Calu3 (cell line): ENCODE measurements around the gene MAGED1. TPM values are rescaled to one million over a fixed set of nuclear protein-coding genes. Genes with fewer than 3 reads are reported as not detected.

Experiments used
- BruUV-seq: library from RNA; stranded (reverse); fragments of 400-500 nt; replicated peaks from 2 replicates; lab custom pipeline; 2021; lab: Mats Ljungman, UMichigan
- CTCF ChIA-PET: fragments of 300-600 bp; sonication (Branson Sonifier 250); formaldehyde crosslinking; loops from one replicate; lab custom pipeline; 2022; ENCODE audit warnings: antibody characterized with exemption; lab: Charles Lee
- DNase-seq: peaks from one replicate; pipeline ENCODE4 v3.0.0; 2022
- H3K27ac Mint-ChIP-seq: one replicate; pipeline ENCODE4 v1.8.0; 2022; ENCODE audit warnings: mixed read lengths; ENCODE audit not compliant: unreplicated experiment
- H3K27me3 Mint-ChIP-seq: one replicate; pipeline ENCODE4 v1.8.0; 2022; ENCODE audit warnings: mixed read lengths; ENCODE audit not compliant: unreplicated experiment
- H3K36me3 Mint-ChIP-seq: one replicate; pipeline ENCODE4 v1.8.0; 2022; ENCODE audit warnings: mild to moderate bottlenecking, moderate library complexity, mixed read lengths; ENCODE audit not compliant: insufficient read depth, unreplicated experiment
- H3K4me1 Mint-ChIP-seq: one replicate; pipeline ENCODE4 v1.8.0; 2022; ENCODE audit warnings: mild to moderate bottlenecking, low read depth, mixed read lengths; ENCODE audit not compliant: unreplicated experiment
- H3K4me3 Mint-ChIP-seq: one replicate; pipeline ENCODE4 v1.8.0; 2022; ENCODE audit warnings: mild to moderate bottlenecking, low read depth, moderate library complexity, mixed read lengths; ENCODE audit not compliant: unreplicated experiment
- H3K9me3 Mint-ChIP-seq: one replicate; pipeline ENCODE4 v1.8.0; 2022; ENCODE audit warnings: low read depth, mixed read lengths; ENCODE audit not compliant: unreplicated experiment
- intact Hi-C: fragments of 100-400 bp; cut with micrococcal nuclease; formaldehyde crosslinking; loops from one replicate; pipeline ENCODE4 v1.10.0; 2022; ENCODE audit not compliant: unreplicated experiment
- total RNA-seq: library from RNA; stranded (reverse); gene quantifications from 2 replicates; pipeline ENCODE4 v1.2.3, GENCODE V29; 2022
- TF ChIP-seq, protein P1 (sequence below): fragments of 200-600 bp; IDR thresholded peaks from one replicate; pipeline ENCODE4 v1.8.0; 2022; ENCODE audit warnings: antibody characterized with exemption; ENCODE audit not compliant: unreplicated experiment

MAGED1 gene
- total RNA-seq, 1 experiment from 2014 or later = 107 TPM

DNA sequence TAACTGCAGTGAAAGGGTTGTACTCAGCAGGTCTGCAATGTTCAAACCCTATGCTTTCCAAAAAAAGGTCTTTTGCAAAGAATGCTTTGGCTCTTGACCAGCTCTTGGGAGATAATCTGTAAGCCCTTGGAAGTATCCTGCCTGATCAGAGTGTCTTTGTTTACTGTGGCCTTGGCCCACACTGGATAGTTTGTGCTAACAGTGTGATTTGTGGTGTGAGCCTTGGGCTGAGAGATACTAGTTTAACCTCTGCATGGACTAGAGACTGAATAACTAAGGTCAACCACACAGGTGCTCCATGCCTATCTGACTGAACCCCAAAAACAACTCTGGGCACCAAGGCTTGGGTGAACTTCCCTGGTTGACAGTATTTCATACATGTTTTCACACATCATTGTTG, 3.6 kb upstream of the MAGED1 start:
- no TSS peak for BruUV-seq
- intact Hi-C loops = no loop called here
- TF ChIP-seq, protein P1, sequence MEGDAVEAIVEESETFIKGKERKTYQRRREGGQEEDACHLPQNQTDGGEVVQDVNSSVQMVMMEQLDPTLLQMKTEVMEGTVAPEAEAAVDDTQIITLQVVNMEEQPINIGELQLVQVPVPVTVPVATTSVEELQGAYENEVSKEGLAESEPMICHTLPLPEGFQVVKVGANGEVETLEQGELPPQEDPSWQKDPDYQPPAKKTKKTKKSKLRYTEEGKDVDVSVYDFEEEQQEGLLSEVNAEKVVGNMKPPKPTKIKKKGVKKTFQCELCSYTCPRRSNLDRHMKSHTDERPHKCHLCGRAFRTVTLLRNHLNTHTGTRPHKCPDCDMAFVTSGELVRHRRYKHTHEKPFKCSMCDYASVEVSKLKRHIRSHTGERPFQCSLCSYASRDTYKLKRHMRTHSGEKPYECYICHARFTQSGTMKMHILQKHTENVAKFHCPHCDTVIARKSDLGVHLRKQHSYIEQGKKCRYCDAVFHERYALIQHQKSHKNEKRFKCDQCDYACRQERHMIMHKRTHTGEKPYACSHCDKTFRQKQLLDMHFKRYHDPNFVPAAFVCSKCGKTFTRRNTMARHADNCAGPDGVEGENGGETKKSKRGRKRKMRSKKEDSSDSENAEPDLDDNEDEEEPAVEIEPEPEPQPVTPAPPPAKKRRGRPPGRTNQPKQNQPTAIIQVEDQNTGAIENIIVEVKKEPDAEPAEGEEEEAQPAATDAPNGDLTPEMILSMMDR = no peak
- Mint-ChIP-seq H3K27me3 (no peaks in the 10 kb centered on the region), H3K4me3 (no peak overlapping the region), H3K9me3 (no peaks in the 10 kb centered on the region), H3K27ac (no peak overlapping the region), H3K36me3 (peaks cover 33% of the 10 kb centered on the region), H3K4me1 (no peaks in the 10 kb centered on the region)
- no peak for DNase-seq
- CTCF ChIA-PET = no interaction called here

DNA sequence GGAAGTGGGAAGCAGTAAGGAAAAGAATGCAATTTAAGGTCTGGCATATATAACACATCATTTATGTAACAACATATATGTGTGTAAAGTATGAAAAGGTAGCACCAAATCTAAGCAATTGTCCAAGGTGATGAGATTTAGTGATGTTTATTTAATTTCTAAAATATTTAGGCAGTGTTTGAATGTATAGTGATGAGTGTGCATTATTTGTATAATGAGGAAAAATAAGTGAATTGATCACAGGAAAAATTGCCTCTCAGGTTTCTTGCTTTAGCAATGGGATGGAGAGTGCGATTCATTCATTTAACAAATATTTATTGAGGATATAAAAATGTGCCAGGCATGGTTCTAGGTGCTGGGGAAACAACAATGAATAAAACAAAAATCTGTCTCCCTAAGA, 2.2 kb upstream of the MAGED1 start:
- H3K36me3 Mint-ChIP-seq = peaks cover 30% of the 10 kb centered on the region
- peak overlapping the region; percentile 56 for H3K27ac Mint-ChIP-seq
- no peak overlapping the region for H3K4me3 Mint-ChIP-seq
- no peaks in the 10 kb centered on the region for H3K27me3 Mint-ChIP-seq
- H3K9me3 Mint-ChIP-seq = no peaks in the 10 kb centered on the region
- H3K4me1 Mint-ChIP-seq = no peaks in the 10 kb centered on the region
- CTCF ChIA-PET = no interaction called here
- intact Hi-C loops = no loop called here
- BruUV-seq = no TSS peak
- no peak for DNase-seq
- TF ChIP-seq, protein P1 = no peak

DNA sequence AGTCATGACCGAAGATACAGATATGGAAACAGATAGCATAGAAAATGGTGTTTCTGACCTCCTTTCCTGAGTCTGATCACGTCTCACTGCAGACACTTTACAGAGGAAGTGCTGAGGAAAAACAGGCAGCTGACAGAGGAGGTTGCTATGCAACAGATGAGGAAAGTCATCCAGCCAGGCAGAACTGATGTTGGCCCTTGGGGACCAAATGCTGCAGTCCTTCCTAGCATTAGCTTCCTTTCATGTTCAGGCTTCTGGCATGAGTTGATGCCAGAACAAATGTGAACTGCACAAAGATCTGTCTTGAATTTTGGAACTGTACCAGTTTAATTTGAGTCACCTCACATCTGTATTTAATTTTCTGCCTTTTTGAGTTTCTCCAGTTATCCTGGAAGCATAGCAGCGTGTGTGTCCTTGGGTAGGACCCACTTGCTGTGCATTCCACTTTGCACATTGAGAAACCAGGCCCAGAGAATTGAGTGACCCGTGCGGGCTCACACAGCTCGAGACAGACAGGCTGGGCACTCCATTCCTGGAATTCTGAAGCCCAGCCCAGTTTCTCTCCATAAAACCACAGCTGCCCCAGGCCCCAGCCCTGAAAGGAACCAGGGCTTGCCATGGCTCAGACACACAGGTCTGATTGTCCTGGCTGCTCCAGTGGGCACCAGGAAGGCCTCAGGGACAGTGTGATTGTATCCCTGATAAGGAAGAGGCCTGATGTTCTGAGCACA, 1.4 kb upstream of the MAGED1 start:
- Mint-ChIP-seq H3K27me3 (no peaks in the 10 kb centered on the region), H3K27ac (peak overlapping the region; percentile 56), H3K36me3 (peaks cover 34% of the 10 kb centered on the region), H3K4me3 (no peak overlapping the region), H3K4me1 (no peaks in the 10 kb centered on the region), H3K9me3 (no peaks in the 10 kb centered on the region)
- TF ChIP-seq, protein P1 = no peak
- no TSS peak for BruUV-seq
- intact Hi-C loops = no loop called here
- DNase-seq = no peak
- CTCF ChIA-PET = no interaction called here

DNA sequence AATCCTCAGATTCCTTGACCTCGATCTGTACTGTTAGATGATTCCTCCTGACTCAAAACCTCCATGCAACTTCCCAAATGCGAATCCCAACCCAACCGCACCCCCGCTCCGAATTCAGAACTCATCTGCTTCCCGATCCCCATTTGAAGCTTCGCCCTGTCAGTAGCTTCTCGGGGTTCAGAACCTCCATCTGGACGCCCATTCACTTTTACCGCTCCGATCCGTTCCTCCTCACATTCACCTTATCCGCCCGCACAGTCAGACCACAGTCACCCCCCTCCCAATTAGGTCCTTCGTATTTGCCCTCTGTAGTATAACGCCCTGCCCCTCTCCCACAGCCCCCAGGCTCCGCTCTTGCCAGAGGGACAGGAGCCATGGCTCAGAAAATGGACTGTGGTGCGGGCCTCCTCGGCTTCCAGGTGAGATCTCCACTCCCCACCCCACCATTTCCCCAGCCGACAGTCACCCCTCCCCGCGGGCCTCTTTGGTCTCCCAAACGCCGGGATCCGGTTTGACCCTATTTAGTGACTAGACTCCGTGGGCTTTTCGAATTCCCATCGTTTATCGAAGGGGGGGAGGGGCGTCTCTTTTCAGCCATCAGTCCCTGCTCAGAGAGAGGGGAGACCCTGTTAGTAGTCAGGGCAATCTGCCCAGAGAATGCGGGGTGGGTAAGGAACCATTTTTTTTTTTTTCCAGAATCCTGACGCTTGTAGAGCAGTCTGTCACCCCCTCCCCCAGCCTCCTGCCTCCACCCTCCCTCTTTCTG, 691 bp downstream of the MAGED1 start:
- no peaks in the 10 kb centered on the region for H3K4me1 Mint-ChIP-seq
- peak; percentile 7 for DNase-seq
- CTCF ChIA-PET = interaction anchor here (0.6 kb wide), 1 partner anchor 1362 kb away, joined by 5 read pairs; no protein-coding TSS in a partner anchor
- H3K4me3 Mint-ChIP-seq = peak overlapping the region; percentile 96
- peak overlapping the region; percentile 96 for H3K27ac Mint-ChIP-seq
- TF ChIP-seq, protein P1 = no peak
- H3K27me3 Mint-ChIP-seq = no peaks in the 10 kb centered on the region
- BruUV-seq = no TSS peak
- peaks cover 44% of the 10 kb centered on the region for H3K36me3 Mint-ChIP-seq
- H3K9me3 Mint-ChIP-seq = no peaks in the 10 kb centered on the region
- intact Hi-C loops = no loop called here
